Prostate gland (tissue), 2 donors: ENCODE data around the gene BIRC6. TPM values are rescaled to one million over a fixed set of nuclear protein-coding genes. Genes with fewer than 3 reads are reported as not detected.
"Not testable (repeated sequence)": the region's sequence is repeated elsewhere in the genome, so short reads cannot be mapped to it uniquely, and the experiment has no call there.

Source experiments
- DNase-seq: peaks from one replicate; pipeline ENCODE4 v3.0.0-alpha.2; 2019; ENCODE audit warnings: low spot score
- H3K27ac ChIP-seq, 2 donors: fragments of 200-600 bp; sonication (generic); 2 replicates each; pipeline ENCODE4 v1.5.1; 2017 to 2019
- H3K27me3 ChIP-seq: fragments of 200-600 bp; sonication (generic); replicated peaks from 2 replicates; pipeline ENCODE4 v1.5.1; 2019; ENCODE audit not compliant: insufficient read depth
- H3K36me3 ChIP-seq, 2 donors: fragments of 200-600 bp; sonication (generic); 1 replicate in 1 of 2; 2 replicates in 1 of 2; pipeline versions ENCODE4 v1.5.1 to v1.8.1; 2017 to 2019
- H3K4me1 ChIP-seq: fragments of 200-600 bp; sonication (generic); replicated peaks from 2 replicates; pipeline ENCODE4 v1.5.1; 2019
- H3K4me3 ChIP-seq, 2 donors: fragments of 200-600 bp; sonication (generic); 2 replicates each; pipeline ENCODE4 v1.5.1; 2017 to 2019
- H3K9me3 ChIP-seq: fragments of 200-600 bp; sonication (generic); 2 replicates; pipeline ENCODE4 v1.5.1; 2017
- POLR2A ChIP-seq: fragments of 450-650 bp; IDR thresholded peaks from one replicate; pipeline ENCODE4 v1.6.1; 2016; ENCODE audit warnings: antibody characterized with exemption, mild to moderate bottlenecking
- POLR2AphosphoS5 ChIP-seq: sonication (generic); formaldehyde crosslinking; IDR thresholded peaks from one replicate; pipeline ENCODE4 v1.6.1; 2017; ENCODE audit warnings: antibody characterized with exemption
- WGBS: methylation state at CpG from one replicate; pipeline ENCODE4 v1.1.5; 2018; 5-methylcytosine and 5-hydroxymethylcytosine counted together
- intact Hi-C: fragments of 100-400 bp; cut with DNase I; formaldehyde crosslinking; loops from one replicate; pipeline ENCODE4 v1.14.2; 2022
- total RNA-seq, 2 donors: library from RNA; depleted of rRNA; stranded (reverse); fragments of >200 nt; gene quantifications; one replicate each; pipeline ENCODE4 v1.1.0, GENCODE V29; 2016
- TF ChIP-seq, protein P1 (sequence below), 4 experiments: fragments of 200-600 bp in 2 of 4; fragments of 450-650 bp in 2 of 4; sonication (generic) in 2 of 4; IDR thresholded peaks; 1 replicate in 3 of 4; 2 replicates in 1 of 4; pipeline ENCODE4 v1.5.1; 2016 to 2019; ENCODE audit warnings: antibody characterized with exemption in 4 of 4, mild to moderate bottlenecking in 2 of 4, moderate library complexity in 2 of 4

Gene BIRC6
- total RNA-seq, 2 donors from 2014 or later, result 89.6 to 113 TPM

DNA sequence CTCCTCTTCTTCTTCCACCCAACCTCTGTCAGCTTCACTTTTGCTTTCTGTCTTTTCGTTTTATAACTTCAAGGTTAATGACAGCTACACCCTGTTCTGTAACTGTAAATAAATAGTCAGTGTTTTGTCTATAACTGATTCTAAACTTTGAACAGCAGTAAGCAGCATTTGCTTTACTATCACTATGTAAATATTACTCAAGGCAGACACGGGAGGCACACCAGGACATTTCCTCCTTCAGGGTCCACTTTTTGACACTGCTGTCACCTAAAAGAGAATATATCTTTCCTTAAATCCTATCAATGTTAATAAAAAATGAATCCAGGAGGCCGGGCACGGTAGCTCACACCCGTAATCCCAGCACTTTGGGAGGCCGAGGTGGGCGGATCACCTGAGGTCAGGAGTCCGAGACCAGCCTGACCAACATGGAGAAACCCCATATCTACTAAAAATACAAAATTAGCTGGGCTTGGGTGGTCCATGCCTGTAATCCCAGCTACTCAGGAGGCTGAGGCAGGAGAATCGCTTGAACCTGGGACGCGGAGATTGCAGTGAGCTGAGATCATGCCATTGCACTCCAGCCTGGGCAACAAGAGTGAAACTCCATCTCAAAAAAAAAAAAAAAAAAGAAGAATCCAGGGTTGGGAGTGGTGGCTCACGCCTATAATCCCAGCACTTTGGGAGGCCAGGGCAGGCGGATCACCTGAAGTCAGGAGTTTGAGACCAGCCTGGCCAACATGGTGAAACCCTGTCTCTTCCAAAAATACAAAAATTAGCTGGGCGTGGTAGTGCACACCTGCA is 27.4 kb upstream of the BIRC6 start:
- H3K27ac ChIP-seq, result peak overlapping the region; percentile 26 to 56
- peak; percentile 10 for DNase-seq
- TF ChIP-seq POLR2AphosphoS5, result peak; percentile 71
- H3K4me3 ChIP-seq, intact Hi-C loops, H3K9me3 ChIP-seq, H3K27me3 ChIP-seq, H3K4me1 ChIP-seq, H3K36me3 ChIP-seq: not testable (repeated sequence)
- 79% methylated on average over 14 of the region's 14 CpGs for WGBS

DNA sequence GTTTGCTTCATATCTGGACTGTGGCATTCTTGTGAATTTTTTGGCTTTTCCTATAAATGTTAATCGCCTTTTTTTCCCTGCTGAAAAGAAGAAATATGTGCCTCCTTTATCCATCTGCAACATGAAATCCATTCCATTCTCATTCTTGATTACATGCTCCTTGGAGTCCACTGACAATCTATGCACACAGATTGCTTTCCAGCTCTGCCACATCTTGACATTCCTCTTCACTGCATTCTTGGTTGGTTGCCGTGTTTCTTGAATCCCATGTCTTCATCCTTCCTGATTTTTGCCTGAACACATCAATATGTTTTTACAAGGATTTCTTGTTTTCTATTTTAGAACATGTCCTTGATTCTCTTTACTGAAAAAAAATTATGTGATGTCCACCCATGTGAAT is 26.7 kb upstream of the BIRC6 start:
- H3K27me3 ChIP-seq, result no peaks in the 10 kb centered on the region
- DNase-seq, result no peak
- H3K4me1 ChIP-seq, result no peaks in the 10 kb centered on the region
- H3K4me3 ChIP-seq, result no peak overlapping the region
- H3K36me3 ChIP-seq, result no peaks in the 10 kb centered on the region
- 88% methylated on average over 2 of the region's 2 CpGs for WGBS
- H3K27ac ChIP-seq, result no peak overlapping the region
- intact Hi-C loops, result no loop called here
- H3K9me3 ChIP-seq, result no peaks in the 10 kb centered on the region
- TF ChIP-seq, protein P1, sequence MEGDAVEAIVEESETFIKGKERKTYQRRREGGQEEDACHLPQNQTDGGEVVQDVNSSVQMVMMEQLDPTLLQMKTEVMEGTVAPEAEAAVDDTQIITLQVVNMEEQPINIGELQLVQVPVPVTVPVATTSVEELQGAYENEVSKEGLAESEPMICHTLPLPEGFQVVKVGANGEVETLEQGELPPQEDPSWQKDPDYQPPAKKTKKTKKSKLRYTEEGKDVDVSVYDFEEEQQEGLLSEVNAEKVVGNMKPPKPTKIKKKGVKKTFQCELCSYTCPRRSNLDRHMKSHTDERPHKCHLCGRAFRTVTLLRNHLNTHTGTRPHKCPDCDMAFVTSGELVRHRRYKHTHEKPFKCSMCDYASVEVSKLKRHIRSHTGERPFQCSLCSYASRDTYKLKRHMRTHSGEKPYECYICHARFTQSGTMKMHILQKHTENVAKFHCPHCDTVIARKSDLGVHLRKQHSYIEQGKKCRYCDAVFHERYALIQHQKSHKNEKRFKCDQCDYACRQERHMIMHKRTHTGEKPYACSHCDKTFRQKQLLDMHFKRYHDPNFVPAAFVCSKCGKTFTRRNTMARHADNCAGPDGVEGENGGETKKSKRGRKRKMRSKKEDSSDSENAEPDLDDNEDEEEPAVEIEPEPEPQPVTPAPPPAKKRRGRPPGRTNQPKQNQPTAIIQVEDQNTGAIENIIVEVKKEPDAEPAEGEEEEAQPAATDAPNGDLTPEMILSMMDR (IDR thresholded peaks at IDR 0.05), result no peak
- TF ChIP-seq POLR2AphosphoS5 (no peak), POLR2A (no peak)

DNA sequence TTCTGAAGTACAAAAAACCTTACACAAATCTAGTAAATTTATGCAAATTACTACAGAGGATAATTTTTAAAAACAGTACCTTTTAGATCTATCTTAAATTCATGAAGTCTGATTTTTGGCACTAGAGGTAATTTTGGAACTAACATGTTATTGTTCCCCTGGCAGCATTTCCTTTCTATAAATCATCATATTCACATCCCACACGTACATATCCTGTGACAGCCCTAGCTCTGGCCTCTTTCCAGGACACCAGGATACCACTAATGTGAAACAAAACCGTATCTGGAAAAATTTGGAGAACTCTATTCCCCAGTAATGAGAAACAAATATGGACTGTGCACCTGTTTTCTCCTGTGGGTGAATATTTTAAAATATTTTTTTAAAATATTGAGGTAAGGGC is 14.0 kb upstream of the BIRC6 start:
- no peak overlapping the region for H3K27ac ChIP-seq
- intact Hi-C loops, result no loop called here
- H3K9me3 ChIP-seq, result no peaks in the 10 kb centered on the region
- H3K4me1 ChIP-seq, result no peaks in the 10 kb centered on the region
- no peak for DNase-seq
- H3K4me3 ChIP-seq, result no peak overlapping the region
- H3K36me3 ChIP-seq, result no peaks in the 10 kb centered on the region
- TF ChIP-seq POLR2AphosphoS5, result no peak
- TF ChIP-seq, protein P1 (IDR thresholded peaks at IDR 0.05), result no peak
- no peak for TF ChIP-seq POLR2A
- H3K27me3 ChIP-seq, result no peaks in the 10 kb centered on the region
- 35% methylated on average over 2 of the region's 2 CpGs for WGBS

DNA sequence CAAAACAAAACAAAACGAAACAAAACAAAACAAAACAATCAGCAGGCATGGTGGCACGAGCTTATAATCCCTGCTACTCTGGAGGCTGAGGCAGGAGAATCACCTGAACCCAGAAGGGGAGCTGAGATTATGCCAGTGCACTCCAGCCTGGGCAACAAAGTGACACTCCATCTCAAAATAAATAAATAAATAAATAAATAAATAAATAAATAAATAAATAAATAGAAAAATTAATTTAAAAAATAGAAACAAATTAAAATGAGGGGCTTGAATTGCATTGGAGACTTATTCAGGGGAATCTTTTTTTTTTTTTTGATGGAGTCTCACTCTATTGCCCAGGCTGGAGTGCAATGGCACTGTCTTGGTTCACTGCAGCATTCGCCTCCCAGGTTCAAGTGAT is 6.0 kb upstream of the BIRC6 start:
- H3K27me3 ChIP-seq, DNase-seq, intact Hi-C loops, H3K9me3 ChIP-seq, H3K4me1 ChIP-seq, H3K36me3 ChIP-seq, H3K27ac ChIP-seq, H3K4me3 ChIP-seq: not testable (repeated sequence)
- 88% methylated on average over 3 of the region's 3 CpGs for WGBS

DNA sequence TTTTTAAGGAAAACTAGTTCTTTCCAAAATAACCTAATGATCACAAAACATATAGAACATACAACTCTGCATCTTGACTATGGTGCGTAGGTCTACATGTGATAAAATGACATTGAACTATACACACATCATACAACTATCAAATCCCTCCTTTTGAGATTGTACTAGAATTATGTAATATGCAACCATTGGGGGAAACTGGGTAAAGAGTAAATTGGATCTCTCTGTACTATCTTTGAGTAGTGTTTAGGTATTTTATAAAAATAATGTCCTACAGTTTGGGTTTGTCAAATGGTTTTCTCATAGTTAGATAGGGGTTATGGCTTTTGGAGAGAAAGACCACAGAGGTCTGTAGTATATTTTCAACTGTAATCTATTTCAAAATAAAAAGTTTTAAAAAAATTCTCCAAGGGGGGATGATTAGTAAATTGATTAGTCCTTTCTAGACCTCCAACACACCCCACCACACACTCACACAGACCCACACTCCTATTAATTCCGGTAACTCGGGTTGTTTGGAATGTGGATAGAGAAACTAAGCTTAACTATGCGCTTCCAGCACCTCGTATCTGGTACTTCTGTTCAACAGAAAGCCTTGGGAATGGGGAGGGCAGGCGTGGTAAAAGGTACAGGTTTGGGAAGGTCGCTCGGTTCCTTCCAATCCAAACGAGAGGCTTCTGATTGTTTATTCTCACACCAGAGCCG is 695 bp upstream of the BIRC6 start:
- no peak for TF ChIP-seq POLR2AphosphoS5
- no peak for TF ChIP-seq POLR2A
- TF ChIP-seq, protein P1 (IDR thresholded peaks at IDR 0.05), result no peak
- Histone ChIP-seq H3K27ac (peak overlapping the region; percentile 93 to 96), H3K27me3 (no peaks in the 10 kb centered on the region), H3K4me3 (peak overlapping the region; percentile 68 to 97), H3K9me3 (no peaks in the 10 kb centered on the region), H3K36me3 (no peaks in the 10 kb centered on the region), H3K4me1 (peaks cover 14% of the 10 kb centered on the region)
- WGBS, result 10% methylated on average over 10 of the region's 10 CpGs
- no peak for DNase-seq
- intact Hi-C loops, result no loop called here
